ENCODE data around the gene SFTPA2. TPM values are rescaled to one million over a fixed set of nuclear protein-coding genes. Genes with fewer than 3 reads are reported as not detected.
"Not testable (repeated sequence)": the region's sequence is repeated elsewhere in the genome, so short reads cannot be mapped to it uniquely, and the experiment has no call there.

The SFTPA2 gene
- total RNA-seq, 2 donors from 2014 or later, result 0.19 TPM; not detected in 1

- TF ChIP-seq CTCF (IDR thresholded peaks at IDR 0.05), result no peak
- DNase-seq (ENCODE audit: low spot score), result no peak
- Histone ChIP-seq H3K4me3 (no peak overlapping the region), H3K36me3 (no peaks in the 10 kb centered on the region), H3K27me3 (no peaks in the 10 kb centered on the region), H3K4me1 (no peaks in the 10 kb centered on the region), H3K9me3 (no peaks in the 10 kb centered on the region), H3K27ac (no peak overlapping the region)
Measured at GRCh38 chr10:79585870-79586527, 25.8 kb upstream of the SFTPA2 start.

DNA sequence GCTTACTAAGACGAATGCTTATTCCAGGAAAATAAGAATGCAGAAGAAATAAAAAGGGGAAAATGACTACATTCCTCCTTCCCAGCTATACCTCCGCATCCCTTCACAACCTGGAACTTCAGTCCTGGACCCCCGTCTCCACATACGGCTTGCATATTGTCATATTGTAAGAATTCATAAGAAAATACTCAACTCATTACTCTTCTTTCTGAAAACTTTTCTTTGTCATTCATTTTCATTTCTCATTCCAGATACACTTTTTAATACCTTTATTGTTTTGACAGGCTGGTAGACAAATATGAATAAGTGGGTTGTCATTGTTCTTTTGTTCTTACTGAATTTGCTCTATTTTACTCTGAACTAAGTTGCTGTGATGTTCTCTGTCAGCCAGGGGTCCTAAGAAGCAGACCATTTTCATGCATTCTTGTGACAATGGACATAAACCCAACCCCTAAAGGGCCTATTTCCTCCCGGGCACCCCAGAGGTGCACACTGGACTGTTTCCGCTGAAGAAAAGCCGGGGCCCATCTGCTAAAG lies 23.3 kb upstream of the SFTPA2 start:
- no peak for TF ChIP-seq CTCF (IDR thresholded peaks at IDR 0.05)
- Histone ChIP-seq H3K4me3 (no peak overlapping the region), H3K4me1 (no peaks in the 10 kb centered on the region), H3K27ac (no peak overlapping the region), H3K36me3 (no peaks in the 10 kb centered on the region), H3K9me3 (no peaks in the 10 kb centered on the region), H3K27me3 (no peaks in the 10 kb centered on the region)
- DNase-seq (ENCODE audit: low spot score), result no peak

- not testable (repeated sequence) for H3K36me3 ChIP-seq; H3K27me3 ChIP-seq; H3K4me3 ChIP-seq; H3K27ac ChIP-seq; DNase-seq (ENCODE audit: low spot score); H3K9me3 ChIP-seq; H3K4me1 ChIP-seq
Measured at GRCh38 chr10:79582954-79583353, 22.7 kb upstream of the SFTPA2 start.

- no peaks in the 10 kb centered on the region for H3K36me3 ChIP-seq
- H3K4me3 ChIP-seq, result no peak overlapping the region
- H3K9me3 ChIP-seq, result no peaks in the 10 kb centered on the region
- H3K4me1 ChIP-seq, result no peaks in the 10 kb centered on the region
- no peaks in the 10 kb centered on the region for H3K27me3 ChIP-seq
- H3K27ac ChIP-seq, result no peak overlapping the region
- DNase-seq (ENCODE audit: low spot score), result no peak
- TF ChIP-seq CTCF (IDR thresholded peaks at IDR 0.05), result no peak
Measured at GRCh38 chr10:79582096-79582495, 21.9 kb upstream of the SFTPA2 start.

- Histone ChIP-seq H3K4me3 (no peak overlapping the region), H3K27me3 (no peaks in the 10 kb centered on the region), H3K4me1 (no peaks in the 10 kb centered on the region), H3K27ac (no peak overlapping the region), H3K9me3 (no peaks in the 10 kb centered on the region), H3K36me3 (no peaks in the 10 kb centered on the region)
- no peak for DNase-seq (ENCODE audit: low spot score)
- no peak for TF ChIP-seq CTCF (IDR thresholded peaks at IDR 0.05)
Measured at GRCh38 chr10:79581044-79581443, 20.8 kb upstream of the SFTPA2 start.

DNA sequence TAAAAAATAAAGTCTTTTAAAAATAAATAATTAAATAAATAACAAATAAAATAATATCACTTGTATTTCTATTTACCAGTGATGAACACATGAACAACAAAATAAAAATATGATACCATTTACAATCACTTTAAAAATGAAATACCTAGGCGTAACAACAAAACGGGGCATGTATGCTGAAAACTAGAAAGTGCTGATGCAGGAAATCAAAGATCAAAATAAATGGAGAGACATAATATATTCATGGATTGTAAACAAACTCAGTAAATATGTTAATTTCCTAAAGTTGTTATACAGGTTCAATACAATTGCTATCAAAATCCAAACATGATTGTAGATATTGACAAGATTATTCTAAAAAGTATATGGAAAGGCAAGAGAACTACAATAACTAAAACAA lies 19.2 kb upstream of the SFTPA2 start:
- DNase-seq (ENCODE audit: low spot score), result no peak
- TF ChIP-seq CTCF (IDR thresholded peaks at IDR 0.05), result no peak
- no peaks in the 10 kb centered on the region for H3K4me1 ChIP-seq
- no peaks in the 10 kb centered on the region for H3K9me3 ChIP-seq
- no peaks in the 10 kb centered on the region for H3K27me3 ChIP-seq
- no peak overlapping the region for H3K27ac ChIP-seq
- no peaks in the 10 kb centered on the region for H3K36me3 ChIP-seq
- no peak overlapping the region for H3K4me3 ChIP-seq

DNA sequence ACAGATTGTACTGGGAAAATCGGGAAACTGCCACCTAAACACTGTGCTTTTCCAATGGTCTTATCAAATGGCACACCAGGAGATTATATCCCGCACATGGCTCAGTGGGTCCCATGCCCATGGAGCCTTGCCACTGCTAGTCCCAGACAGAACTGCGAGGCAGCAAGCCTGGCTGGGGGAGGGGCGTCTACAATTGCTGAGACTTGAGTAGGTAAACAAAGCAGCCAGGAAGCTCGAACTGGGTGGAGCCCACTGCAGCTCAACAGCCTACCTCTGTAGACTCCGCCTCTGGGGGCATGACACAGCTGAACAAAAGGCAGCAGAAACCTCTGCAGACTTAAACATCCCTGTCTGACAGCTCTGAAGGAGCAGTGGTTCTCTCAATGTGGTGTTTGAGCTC lies 10.4 kb upstream of the SFTPA2 start:
- H3K4me3 ChIP-seq; DNase-seq (ENCODE audit: low spot score); H3K36me3 ChIP-seq; H3K27ac ChIP-seq; H3K4me1 ChIP-seq; H3K27me3 ChIP-seq; H3K9me3 ChIP-seq: not testable (repeated sequence)

All from right atrium auricular region (tissue), 2 donors.